Stimulated activated CD8-positive, alpha-beta memory T cell treated with anti-CD3 and anti-CD28 coated beads, Interleukin-7, amount 100 ng/mL, for 4 hours (primary cell): Measurements from ENCODE around the gene NUAK1.

Experiments
- DNase-seq, 2 donors: peaks; one replicate each; pipeline ENCODE4 v3.0.0-alpha.2; 2020; ENCODE audit warnings: low read depth in 2 of 2

The NUAK1 gene

GRCh38 chr12:106131676-106132075 lies 7.1 kb downstream of the NUAK1 start:
- no peak for DNase-seq

DNA sequence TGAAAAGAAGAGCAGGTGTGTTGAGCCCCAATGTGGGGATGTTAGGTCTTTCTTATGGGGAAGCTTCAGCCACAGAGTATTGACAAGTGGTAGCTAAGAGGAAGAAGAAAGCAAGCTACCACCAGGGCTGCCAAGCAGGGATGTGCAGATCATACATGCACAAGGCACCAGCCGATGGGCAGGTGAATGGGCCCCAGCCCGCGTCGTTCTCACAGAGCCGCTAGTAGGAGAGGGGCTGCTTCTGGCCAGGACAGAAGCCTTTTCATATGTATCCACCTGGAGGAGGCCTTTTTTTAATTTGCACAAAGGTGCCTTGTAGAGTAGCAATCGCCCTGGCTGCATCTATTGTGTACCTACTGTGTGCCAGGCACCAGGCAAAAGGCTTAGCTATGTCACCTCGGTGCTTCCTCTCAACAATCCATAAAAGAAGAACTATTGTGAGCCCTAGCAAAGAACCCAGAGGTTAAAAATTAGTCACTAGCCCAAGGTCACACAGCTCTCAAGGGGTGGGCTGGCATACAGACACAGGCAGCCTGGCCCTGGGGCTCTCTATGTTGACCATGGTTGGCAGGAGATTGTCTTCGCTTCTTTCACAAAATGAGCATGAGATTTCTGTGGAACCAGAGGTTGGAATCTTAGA lies 8.2 kb downstream of the NUAK1 start:
- DNase-seq, result no peak

DNA sequence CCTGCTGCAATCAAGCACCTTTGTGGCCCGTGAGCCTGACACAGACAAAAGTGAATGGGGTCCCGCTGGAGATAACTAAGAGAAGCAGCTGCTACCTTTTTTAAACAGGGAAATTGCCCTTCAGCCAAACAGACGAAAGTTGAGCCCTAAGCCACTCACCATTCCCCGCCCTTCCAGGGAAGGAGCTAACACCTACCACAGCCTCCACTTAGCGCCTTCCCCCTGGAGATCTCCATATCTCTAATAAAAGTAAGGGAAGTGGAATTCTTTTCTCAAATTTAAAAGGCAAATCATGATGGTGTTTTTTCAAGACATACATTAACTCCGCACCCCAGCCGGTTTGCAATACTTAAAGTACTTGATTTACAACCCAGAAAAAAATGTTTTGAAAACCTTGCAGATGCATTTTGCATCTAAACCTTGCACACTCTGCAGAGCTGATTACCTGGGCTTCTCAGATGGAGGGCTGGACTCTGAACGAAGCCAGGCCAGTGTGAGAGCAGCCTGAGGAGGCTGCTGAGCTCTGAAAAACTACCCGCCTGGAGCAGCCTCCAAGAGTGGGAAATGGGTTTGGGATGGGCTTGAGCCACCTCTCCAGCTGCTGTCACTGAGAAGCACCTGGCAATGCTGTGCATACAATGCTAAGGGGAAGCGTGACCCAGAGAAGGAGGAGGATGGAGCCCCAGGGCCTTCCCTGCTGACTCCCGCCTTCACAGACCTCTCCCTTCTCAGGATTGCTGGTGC lies 10.0 kb downstream of the NUAK1 start:
- DNase-seq, result no peak

- no peak for DNase-seq
Measured at GRCh38 chr12:106127338-106128126, 11.2 kb downstream of the NUAK1 start.

GRCh38 chr12:106126441-106127337 lies 12.1 kb downstream of the NUAK1 start:
- DNase-seq, result no peak

DNA sequence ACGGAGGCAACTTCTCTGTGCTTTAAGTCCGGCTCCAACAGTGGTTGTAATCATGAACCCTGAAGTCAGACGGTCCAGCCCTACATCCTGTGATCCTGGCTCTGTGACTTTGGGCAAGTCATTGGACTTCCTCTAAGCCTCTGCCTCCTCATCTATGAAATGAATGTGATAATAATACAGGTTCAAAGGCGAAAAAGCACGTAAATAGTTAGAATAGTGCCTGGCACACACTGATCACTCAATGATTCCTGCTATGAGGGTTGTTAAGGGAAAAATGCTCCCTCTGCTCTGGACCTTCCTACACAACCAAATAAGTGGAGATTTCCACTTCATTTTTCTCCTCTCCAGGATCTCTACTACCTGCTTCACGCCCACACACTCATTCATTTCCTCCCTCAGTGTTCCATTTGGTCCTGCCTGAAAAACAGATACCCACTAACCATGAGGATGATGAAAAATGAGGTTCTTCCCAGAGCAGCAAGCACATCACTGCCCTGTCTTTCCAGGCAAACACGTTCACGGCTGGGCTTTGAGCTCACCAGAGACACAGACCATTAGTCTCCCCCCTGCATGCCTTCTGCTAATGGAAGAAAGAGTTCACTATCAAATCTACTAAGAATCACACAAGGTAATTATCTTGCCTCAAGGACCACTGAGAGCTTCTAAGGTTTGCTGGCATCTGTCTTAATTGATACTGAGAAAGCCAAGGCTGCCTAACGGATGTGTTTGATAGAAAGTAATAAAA lies 13.2 kb downstream of the NUAK1 start:
- no peak for DNase-seq

DNA sequence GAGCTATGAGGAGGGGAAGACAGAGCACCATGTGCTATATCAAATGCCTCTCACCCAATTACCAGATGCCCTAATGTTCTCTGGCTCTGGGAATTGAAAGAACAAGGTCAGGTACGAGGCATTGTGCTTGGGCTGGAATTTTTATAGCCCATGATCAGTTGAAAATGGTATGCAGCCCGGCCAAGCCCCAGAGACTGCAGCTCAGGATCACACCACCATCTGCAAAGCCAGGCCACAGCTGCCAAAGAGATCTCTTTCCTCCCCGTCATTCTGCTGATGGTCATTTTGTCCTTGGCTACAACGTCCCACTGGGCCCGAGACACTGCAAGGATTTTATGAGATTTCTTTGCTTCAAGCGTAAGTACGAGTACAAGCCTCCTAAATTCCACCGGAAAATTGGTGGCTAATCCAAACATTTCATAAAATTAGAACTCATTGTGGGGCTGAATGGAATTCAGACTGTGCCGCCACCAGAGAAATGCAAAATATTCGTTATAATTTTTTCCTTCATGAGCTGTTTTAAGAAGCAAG lies 15.1 kb downstream of the NUAK1 start:
- no peak for DNase-seq

GRCh38 chr12:106123110-106123509 lies 15.6 kb downstream of the NUAK1 start:
- no peak for DNase-seq

- no peak for DNase-seq
Measured at GRCh38 chr12:106122004-106122403, 16.8 kb downstream of the NUAK1 start.

DNA sequence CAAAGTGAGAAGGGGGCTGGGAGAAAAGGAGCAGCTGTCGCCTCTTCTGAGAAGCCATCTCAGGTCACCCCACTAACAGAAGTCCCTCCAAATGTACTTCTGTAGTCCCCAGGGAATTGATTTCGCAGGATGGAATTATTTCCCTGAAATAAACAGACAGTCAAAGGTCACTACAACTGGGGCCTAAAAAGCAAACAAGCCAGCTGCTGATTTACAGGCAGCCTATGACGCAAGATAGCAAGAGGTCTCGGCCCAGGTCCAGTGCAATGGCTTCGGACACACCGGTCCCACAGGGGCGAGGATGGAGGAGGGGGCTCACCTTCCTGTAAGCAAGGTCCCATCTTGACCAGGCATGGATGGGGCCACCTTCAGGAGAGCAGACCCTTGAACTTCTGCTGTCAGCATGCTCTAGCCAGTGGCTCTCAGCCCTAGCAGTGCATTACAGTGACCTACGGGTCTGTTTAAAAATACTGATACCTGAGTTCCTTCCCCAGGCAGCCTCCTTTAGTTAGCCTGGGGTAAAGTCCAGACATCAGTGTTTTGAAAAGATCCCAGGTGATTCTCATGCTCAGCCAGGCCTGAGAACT lies 18.1 kb downstream of the NUAK1 start:
- DNase-seq, result no peak

GRCh38 chr12:106119301-106119700 lies 19.5 kb downstream of the NUAK1 start:
- DNase-seq, result no peak

DNA sequence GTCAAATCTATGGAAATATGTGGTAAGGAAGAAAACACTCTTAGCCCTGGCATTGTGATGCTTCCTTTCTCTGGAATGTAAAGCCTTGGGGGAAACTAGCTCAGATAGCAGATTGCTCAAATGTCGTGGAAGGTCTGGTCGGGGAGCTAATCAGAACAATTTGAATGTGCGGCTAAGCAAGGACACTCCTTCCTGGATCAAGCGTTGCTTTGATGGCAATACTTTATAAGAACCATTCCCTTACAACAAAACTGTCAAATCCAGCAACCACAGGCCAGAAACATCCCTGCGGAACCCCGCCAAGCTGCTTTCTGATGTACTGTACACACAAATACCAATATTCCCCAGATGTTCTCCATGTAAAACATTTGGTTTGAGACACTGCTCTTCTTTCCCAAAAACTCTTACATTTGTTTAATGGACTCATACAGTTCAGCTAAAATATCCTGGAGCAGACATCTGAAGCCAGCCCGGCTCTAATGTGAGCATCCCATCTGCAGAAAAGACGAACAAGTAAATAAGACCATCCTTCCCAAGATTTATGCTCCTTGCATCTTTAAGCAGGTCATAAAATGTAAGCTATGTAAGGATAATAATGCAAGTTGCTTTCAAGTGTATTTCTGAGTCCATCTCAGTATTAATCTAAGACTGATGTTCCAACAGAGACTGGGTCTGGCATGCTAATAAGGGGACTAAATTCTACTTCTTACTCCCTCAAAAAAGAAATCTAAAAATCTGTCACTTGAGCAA lies 20.2 kb downstream of the NUAK1 start:
- DNase-seq, result no peak

GRCh38 chr12:106115440-106115839 lies 23.3 kb downstream of the NUAK1 start:
- DNase-seq, result no peak

GRCh38 chr12:106114447-106115068 lies 24.2 kb downstream of the NUAK1 start:
- DNase-seq, result no peak

GRCh38 chr12:106113824-106114446 lies 24.8 kb downstream of the NUAK1 start:
- no peak for DNase-seq

DNA sequence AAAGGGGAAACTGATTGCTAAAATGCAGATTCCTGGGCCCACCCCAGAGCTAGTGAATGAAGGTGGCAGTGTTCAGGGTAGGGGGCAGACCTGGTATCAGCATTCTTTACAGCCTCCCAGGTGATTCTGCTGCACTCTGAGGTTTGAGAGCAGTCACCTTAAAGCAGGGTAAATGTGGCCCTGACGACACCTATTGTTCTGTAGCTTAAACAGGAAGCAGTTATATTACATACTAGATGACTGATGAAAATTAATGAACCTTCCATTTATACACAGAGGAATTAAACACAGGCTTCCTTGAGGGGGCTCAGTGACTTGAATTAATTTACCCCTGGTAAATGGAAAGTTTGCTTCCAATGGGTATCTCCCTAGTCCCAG lies 25.3 kb downstream of the NUAK1 start:
- no peak for DNase-seq

GRCh38 chr12:106113042-106113441 lies 25.7 kb downstream of the NUAK1 start:
- DNase-seq, result no peak

DNA sequence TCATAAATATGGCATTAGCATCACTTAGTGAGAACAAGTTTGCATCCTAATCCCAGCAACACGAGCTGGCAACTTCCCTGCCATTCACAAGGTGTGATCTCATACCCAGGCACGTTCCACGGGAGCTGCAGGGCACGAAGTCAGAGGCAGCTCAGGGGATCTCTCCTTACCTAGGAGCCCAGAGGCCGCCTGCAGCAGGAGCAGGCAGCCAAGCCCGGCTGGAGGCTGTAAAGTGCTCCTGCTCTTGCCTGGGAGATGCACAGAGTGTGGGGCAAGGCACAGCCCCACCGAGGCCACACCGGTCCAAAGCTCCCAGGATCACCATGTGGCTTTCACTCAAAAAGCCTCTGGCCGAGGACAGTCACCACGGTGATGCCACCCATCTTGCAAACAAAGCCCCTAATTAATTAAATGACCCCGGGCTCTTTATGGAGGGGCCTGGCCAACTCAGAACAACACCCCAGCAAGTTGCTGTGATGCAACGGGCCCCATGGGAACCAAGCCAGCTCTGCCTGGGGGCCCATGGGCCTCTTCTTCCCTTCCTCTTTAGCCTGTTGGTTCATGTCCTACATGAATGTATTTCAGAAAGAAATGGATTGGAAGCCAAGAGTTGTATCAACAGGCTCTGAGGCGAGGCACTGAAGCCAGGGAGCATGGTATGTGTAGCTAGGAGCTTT lies 26.5 kb downstream of the NUAK1 start:
- DNase-seq, result no peak
